ENCODE data around the gene MDC1.
A peak's percentile ranks its signal among the peaks of the same experiment; 100 is the strongest.

Gene MDC1

DNA sequence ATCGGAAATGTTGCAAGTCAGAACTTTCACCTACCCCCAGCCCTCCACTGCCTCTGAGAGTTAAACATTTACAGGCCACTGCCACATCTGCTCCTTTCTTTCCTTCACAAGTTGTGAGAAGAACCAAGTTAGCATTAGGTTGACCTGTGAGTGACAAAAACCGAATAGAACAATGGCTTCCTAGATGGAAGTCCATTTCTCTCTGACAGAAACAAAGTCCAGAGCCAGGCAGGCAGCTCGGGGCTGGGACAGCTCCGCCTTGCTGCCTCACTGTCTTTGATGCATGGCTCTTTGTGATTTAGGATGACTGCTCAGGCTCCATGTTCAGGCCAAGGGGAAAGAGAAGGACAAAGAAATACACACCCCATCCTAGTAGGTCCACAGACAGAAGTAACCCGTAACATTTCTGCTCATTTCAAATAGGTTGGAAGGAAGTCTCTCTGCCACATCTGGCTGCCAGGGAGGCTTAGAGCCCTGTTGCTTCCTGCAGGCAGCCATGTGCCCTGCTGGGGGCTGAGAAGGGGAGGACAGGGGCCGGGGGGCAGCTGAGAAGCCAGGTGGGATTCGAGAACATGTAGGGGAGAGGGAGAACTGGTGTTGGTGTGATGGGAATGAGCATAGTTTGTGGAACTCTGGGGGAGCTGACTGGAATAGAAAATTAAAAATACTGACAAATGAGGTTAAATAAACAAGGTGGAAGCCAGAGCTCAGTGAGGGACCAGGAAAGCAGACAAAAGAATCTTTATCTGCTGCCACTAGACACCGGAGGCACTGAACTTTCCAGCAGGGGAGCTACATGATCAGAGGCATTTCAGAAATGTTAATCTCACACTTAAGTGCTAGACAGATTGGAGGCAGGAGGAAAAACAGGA is 46.8 kb upstream of the MDC1 start:
- ChIA-PET POLR2A (interaction anchor here (0.6 to 4.2 kb wide), 9 partner anchors 10 to 81 kb away, joined by 3 to 37 read pairs (median 4); partner anchors contain the start of genes FLOT1 and IER3), CTCF (interaction anchor here (0.6 to 1.1 kb wide), 13 partner anchors 10 to 125 kb away, joined by 3 to 5 read pairs (median 3); partner anchors contain the start of gene IER3)
- H3K27ac ChIP-seq (ENCODE audit: extremely low read depth, low read depth, low read length) = peak overlapping the region; percentile 87
- peaks cover 18% of the 10 kb centered on the region for H3K4me1 ChIP-seq (ENCODE audit: control insufficient read depth, insufficient read depth, low read length)
- H3K36me3 ChIP-seq (ENCODE audit: control insufficient read depth in 2 of 2, insufficient read depth in 1 of 2, low read length in 2 of 2) = no peaks in the 10 kb centered on the region
- no peaks in the 10 kb centered on the region for H3K9me3 ChIP-seq (ENCODE audit: control insufficient read depth, insufficient read depth, low read depth, low read length)
- no peak overlapping the region for H3K4me3 ChIP-seq (ENCODE audit: low read depth, low read length)
- TF ChIP-seq SP7 (tag by site-specific recombination; IDR thresholded peaks at IDR 0.05) (peak; percentile 61), TCF7L2 (IDR thresholded peaks at IDR 0.05; ENCODE audit: borderline replicate concordance, low read depth, low read length) (peak; percentile 94), GLI2 (tag by site-specific recombination; IDR thresholded peaks at IDR 0.05; ENCODE audit: borderline replicate concordance, low read depth) (no peak), SP2 (tag by site-specific recombination; IDR thresholded peaks at IDR 0.05) (no peak), ZIC2 (tag by site-specific recombination; IDR thresholded peaks at IDR 0.05) (peak; percentile 96), ZXDB (tag by site-specific recombination; IDR thresholded peaks at IDR 0.05) (peak; percentile 54; the same call in 1 of the 2 replicates), ZEB2 (tag by site-specific recombination; IDR thresholded peaks at IDR 0.05) (0 out of 2 replicates have a peak, but pooled peaks have one; percentile 32), ZSCAN30 (tag by site-specific recombination; IDR thresholded peaks at IDR 0.05) (peak; percentile 78), BCL11B (tag by site-specific recombination; IDR thresholded peaks at IDR 0.05; ENCODE audit: low read depth) (0 out of 2 replicates have a peak, but pooled peaks have one; percentile 29), ZBTB20 (tag by site-specific recombination; IDR thresholded peaks at IDR 0.05) (peak; percentile 80), ZNF843 (tag by site-specific recombination; IDR thresholded peaks at IDR 0.05) (peak; percentile 87), GLIS2 (tag by site-specific recombination; IDR thresholded peaks at IDR 0.05) (peak; percentile 55; the same call in 1 of the 2 replicates), SP3 (tag by site-specific recombination; IDR thresholded peaks at IDR 0.05) (no peak), ZBTB8A (tag by site-specific recombination; IDR thresholded peaks at IDR 0.05) (peak; percentile 49), PRDM1 (tag by site-specific recombination; IDR thresholded peaks at IDR 0.05) (0 out of 2 replicates have a peak, but pooled peaks have one; percentile 54), GLIS1 (tag by site-specific recombination; IDR thresholded peaks at IDR 0.05) (peak; percentile 98), GFI1B (tag by site-specific recombination; IDR thresholded peaks at IDR 0.05) (peak; percentile 76; the same call in 1 of the 2 replicates), HOXD13 (CRISPR knock-in tag; IDR thresholded peaks at IDR 0.05; ENCODE audit: borderline replicate concordance) (peak; percentile 17; the same call in 1 of the 2 replicates), ZNF221 (tag by site-specific recombination; IDR thresholded peaks at IDR 0.05; ENCODE audit: borderline replicate concordance) (no peak)
- TF ChIP-seq, protein P1, sequence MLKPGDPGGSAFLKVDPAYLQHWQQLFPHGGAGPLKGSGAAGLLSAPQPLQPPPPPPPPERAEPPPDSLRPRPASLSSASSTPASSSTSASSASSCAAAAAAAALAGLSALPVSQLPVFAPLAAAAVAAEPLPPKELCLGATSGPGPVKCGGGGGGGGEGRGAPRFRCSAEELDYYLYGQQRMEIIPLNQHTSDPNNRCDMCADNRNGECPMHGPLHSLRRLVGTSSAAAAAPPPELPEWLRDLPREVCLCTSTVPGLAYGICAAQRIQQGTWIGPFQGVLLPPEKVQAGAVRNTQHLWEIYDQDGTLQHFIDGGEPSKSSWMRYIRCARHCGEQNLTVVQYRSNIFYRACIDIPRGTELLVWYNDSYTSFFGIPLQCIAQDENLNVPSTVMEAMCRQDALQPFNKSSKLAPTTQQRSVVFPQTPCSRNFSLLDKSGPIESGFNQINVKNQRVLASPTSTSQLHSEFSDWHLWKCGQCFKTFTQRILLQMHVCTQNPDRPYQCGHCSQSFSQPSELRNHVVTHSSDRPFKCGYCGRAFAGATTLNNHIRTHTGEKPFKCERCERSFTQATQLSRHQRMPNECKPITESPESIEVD (tag by site-specific recombination; IDR thresholded peaks at IDR 0.05) = peak; percentile 88
- TF ChIP-seq, protein P2, sequence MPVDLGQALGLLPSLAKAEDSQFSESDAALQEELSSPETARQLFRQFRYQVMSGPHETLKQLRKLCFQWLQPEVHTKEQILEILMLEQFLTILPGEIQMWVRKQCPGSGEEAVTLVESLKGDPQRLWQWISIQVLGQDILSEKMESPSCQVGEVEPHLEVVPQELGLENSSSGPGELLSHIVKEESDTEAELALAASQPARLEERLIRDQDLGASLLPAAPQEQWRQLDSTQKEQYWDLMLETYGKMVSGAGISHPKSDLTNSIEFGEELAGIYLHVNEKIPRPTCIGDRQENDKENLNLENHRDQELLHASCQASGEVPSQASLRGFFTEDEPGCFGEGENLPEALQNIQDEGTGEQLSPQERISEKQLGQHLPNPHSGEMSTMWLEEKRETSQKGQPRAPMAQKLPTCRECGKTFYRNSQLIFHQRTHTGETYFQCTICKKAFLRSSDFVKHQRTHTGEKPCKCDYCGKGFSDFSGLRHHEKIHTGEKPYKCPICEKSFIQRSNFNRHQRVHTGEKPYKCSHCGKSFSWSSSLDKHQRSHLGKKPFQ (tag by site-specific recombination; IDR thresholded peaks at IDR 0.05) = peak; percentile 60; the same call in 1 of the 2 replicates
- TF ChIP-seq, protein P3, sequence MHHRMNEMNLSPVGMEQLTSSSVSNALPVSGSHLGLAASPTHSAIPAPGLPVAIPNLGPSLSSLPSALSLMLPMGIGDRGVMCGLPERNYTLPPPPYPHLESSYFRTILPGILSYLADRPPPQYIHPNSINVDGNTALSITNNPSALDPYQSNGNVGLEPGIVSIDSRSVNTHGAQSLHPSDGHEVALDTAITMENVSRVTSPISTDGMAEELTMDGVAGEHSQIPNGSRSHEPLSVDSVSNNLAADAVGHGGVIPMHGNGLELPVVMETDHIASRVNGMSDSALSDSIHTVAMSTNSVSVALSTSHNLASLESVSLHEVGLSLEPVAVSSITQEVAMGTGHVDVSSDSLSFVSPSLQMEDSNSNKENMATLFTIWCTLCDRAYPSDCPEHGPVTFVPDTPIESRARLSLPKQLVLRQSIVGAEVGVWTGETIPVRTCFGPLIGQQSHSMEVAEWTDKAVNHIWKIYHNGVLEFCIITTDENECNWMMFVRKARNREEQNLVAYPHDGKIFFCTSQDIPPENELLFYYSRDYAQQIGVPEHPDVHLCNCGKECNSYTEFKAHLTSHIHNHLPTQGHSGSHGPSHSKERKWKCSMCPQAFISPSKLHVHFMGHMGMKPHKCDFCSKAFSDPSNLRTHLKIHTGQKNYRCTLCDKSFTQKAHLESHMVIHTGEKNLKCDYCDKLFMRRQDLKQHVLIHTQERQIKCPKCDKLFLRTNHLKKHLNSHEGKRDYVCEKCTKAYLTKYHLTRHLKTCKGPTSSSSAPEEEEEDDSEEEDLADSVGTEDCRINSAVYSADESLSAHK (tag by site-specific recombination; IDR thresholded peaks at IDR 0.05) = 0 out of 2 replicates have a peak, but pooled peaks have one; percentile 28
- TF ChIP-seq, protein P4, sequence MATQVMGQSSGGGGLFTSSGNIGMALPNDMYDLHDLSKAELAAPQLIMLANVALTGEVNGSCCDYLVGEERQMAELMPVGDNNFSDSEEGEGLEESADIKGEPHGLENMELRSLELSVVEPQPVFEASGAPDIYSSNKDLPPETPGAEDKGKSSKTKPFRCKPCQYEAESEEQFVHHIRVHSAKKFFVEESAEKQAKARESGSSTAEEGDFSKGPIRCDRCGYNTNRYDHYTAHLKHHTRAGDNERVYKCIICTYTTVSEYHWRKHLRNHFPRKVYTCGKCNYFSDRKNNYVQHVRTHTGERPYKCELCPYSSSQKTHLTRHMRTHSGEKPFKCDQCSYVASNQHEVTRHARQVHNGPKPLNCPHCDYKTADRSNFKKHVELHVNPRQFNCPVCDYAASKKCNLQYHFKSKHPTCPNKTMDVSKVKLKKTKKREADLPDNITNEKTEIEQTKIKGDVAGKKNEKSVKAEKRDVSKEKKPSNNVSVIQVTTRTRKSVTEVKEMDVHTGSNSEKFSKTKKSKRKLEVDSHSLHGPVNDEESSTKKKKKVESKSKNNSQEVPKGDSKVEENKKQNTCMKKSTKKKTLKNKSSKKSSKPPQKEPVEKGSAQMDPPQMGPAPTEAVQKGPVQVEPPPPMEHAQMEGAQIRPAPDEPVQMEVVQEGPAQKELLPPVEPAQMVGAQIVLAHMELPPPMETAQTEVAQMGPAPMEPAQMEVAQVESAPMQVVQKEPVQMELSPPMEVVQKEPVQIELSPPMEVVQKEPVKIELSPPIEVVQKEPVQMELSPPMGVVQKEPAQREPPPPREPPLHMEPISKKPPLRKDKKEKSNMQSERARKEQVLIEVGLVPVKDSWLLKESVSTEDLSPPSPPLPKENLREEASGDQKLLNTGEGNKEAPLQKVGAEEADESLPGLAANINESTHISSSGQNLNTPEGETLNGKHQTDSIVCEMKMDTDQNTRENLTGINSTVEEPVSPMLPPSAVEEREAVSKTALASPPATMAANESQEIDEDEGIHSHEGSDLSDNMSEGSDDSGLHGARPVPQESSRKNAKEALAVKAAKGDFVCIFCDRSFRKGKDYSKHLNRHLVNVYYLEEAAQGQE (tag by site-specific recombination; IDR thresholded peaks at IDR 0.05) = peak; percentile 10; the same call in 1 of the 2 replicates
- TF ChIP-seq, protein P5, sequence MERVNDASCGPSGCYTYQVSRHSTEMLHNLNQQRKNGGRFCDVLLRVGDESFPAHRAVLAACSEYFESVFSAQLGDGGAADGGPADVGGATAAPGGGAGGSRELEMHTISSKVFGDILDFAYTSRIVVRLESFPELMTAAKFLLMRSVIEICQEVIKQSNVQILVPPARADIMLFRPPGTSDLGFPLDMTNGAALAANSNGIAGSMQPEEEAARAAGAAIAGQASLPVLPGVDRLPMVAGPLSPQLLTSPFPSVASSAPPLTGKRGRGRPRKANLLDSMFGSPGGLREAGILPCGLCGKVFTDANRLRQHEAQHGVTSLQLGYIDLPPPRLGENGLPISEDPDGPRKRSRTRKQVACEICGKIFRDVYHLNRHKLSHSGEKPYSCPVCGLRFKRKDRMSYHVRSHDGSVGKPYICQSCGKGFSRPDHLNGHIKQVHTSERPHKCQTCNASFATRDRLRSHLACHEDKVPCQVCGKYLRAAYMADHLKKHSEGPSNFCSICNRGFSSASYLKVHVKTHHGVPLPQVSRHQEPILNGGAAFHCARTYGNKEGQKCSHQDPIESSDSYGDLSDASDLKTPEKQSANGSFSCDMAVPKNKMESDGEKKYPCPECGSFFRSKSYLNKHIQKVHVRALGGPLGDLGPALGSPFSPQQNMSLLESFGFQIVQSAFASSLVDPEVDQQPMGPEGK (tag by site-specific recombination; IDR thresholded peaks at IDR 0.05) = peak; percentile 58; the same call in 1 of the 2 replicates
